Astrocyte (in vitro differentiated cells and primary cell): ENCODE results near the gene HDAC2. TPM values are rescaled to one million over a fixed set of nuclear protein-coding genes. Genes with fewer than 3 reads are reported as not detected.
"Not testable (repeated sequence)": the region's sequence is repeated elsewhere in the genome, so short reads cannot be mapped to it uniquely, and the experiment has no call there.

Source experiments
- DNase-seq: peaks from one replicate; pipeline ENCODE4 v3.0.0-alpha.2; 2010; ENCODE audit warnings: low read depth
- FAIRE-seq: peaks from 2 replicates; lab custom pipeline; 2011; peaks lifted over from hg19 to GRCh38; lab: Jason Lieb, UNC
- H2AFZ ChIP-seq: 2 replicates; pipeline ENCODE4 v1.6.0; 2012; ENCODE audit warnings: low read depth, low read length, inconsistent platforms
- H3K27ac ChIP-seq: 2 replicates; pipeline ENCODE4 v1.5.1; 2011; ENCODE audit warnings: low read depth, low read length, inconsistent platforms
- H3K27me3 ChIP-seq: 2 replicates; pipeline ENCODE4 v1.6.0; 2011; ENCODE audit warnings: low read length, inconsistent platforms; ENCODE audit not compliant: insufficient read depth
- H3K36me3 ChIP-seq: 2 replicates; pipeline ENCODE4 v1.5.1; 2011; ENCODE audit warnings: low read length, inconsistent platforms; ENCODE audit not compliant: insufficient read depth
- H3K4me1 ChIP-seq: 2 replicates; pipeline ENCODE4 v1.5.1; 2011; ENCODE audit warnings: low read length, inconsistent platforms; ENCODE audit not compliant: insufficient read depth
- H3K4me2 ChIP-seq: 2 replicates; pipeline ENCODE4 v1.6.0; 2012; ENCODE audit warnings: low read length, inconsistent platforms
- H3K4me3 ChIP-seq: 2 replicates; pipeline ENCODE4 v1.5.1; 2011; ENCODE audit warnings: low read depth, mild to moderate bottlenecking, low read length, inconsistent platforms; ENCODE audit not compliant: insufficient read depth
- H3K79me2 ChIP-seq: 2 replicates; pipeline ENCODE4 v1.6.0; 2012; ENCODE audit warnings: mild to moderate bottlenecking, low read length, inconsistent platforms; ENCODE audit not compliant: insufficient read depth
- H3K9ac ChIP-seq: 2 replicates; pipeline ENCODE4 v1.6.0; 2012; ENCODE audit warnings: mild to moderate bottlenecking, low read length, inconsistent platforms
- H3K9me3 ChIP-seq: 2 replicates; pipeline ENCODE4 v1.5.1; 2012; ENCODE audit warnings: low read depth, mild to moderate bottlenecking, low read length, inconsistent platforms; ENCODE audit not compliant: insufficient read depth
- H4K20me1 ChIP-seq: 2 replicates; pipeline ENCODE4 v1.6.0; 2012; ENCODE audit warnings: low read length, inconsistent platforms; ENCODE audit not compliant: insufficient read depth
- H3K27ac Mint-ChIP-seq: one replicate; pipeline ENCODE4 v1.8.0; 2021; ENCODE audit warnings: mild to moderate bottlenecking, mixed read lengths; ENCODE audit not compliant: unreplicated experiment
- H3K27me3 Mint-ChIP-seq: one replicate; pipeline ENCODE4 v1.8.0; 2021; ENCODE audit warnings: low read depth, mixed read lengths; ENCODE audit not compliant: unreplicated experiment
- H3K36me3 Mint-ChIP-seq: one replicate; pipeline ENCODE4 v1.8.0; 2021; ENCODE audit warnings: low read depth, mixed read lengths; ENCODE audit not compliant: unreplicated experiment
- H3K4me1 Mint-ChIP-seq: one replicate; pipeline ENCODE4 v1.8.0; 2021; ENCODE audit warnings: low read depth, mixed read lengths; ENCODE audit not compliant: unreplicated experiment
- H3K4me3 Mint-ChIP-seq: one replicate; pipeline ENCODE4 v1.8.0; 2021; ENCODE audit warnings: mild to moderate bottlenecking, moderate library complexity, mixed read lengths; ENCODE audit not compliant: unreplicated experiment
- H3K9me3 Mint-ChIP-seq: one replicate; pipeline ENCODE4 v1.8.0; 2021; ENCODE audit warnings: mild to moderate bottlenecking, mixed read lengths; ENCODE audit not compliant: unreplicated experiment
- CTCF ChIP-seq: IDR thresholded peaks from 2 replicates; pipeline ENCODE4 v1.5.1; 2011; ENCODE audit warnings: low read depth, mild to moderate bottlenecking, inconsistent platforms, low read length, moderate library complexity; ENCODE audit not compliant: insufficient read depth
- EZH2 ChIP-seq: IDR thresholded peaks from 2 replicates; pipeline ENCODE4 v1.6.1; 2012; ENCODE audit warnings: mild to moderate bottlenecking, low read length, inconsistent platforms; ENCODE audit not compliant: insufficient read depth
- total RNA-seq: library from RNA; stranded (reverse); gene quantifications from 2 replicates; pipeline ENCODE4 v1.2.1, GENCODE V29; 2021

HDAC2 gene
- total RNA-seq, 1 donor from 2014 or later = 179 TPM

- no peak overlapping the region for H3K4me3 ChIP-seq
- peaks cover 49% of the 10 kb centered on the region for H3K36me3 ChIP-seq
- H3K4me3 Mint-ChIP-seq = no peak overlapping the region
- no peaks in the 10 kb centered on the region for H3K27me3 Mint-ChIP-seq
- no peaks in the 10 kb centered on the region for H3K9me3 Mint-ChIP-seq
- no peak for TF ChIP-seq CTCF
- TF ChIP-seq EZH2 = no peak
- no peak overlapping the region for H3K4me2 ChIP-seq
- peaks cover 17% of the 10 kb centered on the region for H3K36me3 Mint-ChIP-seq
- H3K4me1 Mint-ChIP-seq = no peaks in the 10 kb centered on the region
- no peaks in the 10 kb centered on the region for H3K27me3 ChIP-seq
- DNase-seq (no peak), FAIRE-seq (no peak)
- no peaks in the 10 kb centered on the region for H3K79me2 ChIP-seq
- H3K9me3 ChIP-seq = no peaks in the 10 kb centered on the region
- H2AFZ ChIP-seq = no peak overlapping the region
- no peak overlapping the region for H3K27ac Mint-ChIP-seq
- no peak overlapping the region for H3K27ac ChIP-seq
- H3K9ac ChIP-seq = no peak overlapping the region
- H4K20me1 ChIP-seq = peaks cover 6% of the 10 kb centered on the region
- no peaks in the 10 kb centered on the region for H3K4me1 ChIP-seq
These were observed 31.1 kb downstream of the HDAC2 start for GRCh38 chr6:113939825-113940224.

GRCh38 chr6:113936093-113936934 is 34.6 kb downstream of the HDAC2 start:
- H3K4me3 ChIP-seq = no peak overlapping the region
- no peak overlapping the region for H3K9ac ChIP-seq
- H3K9me3 Mint-ChIP-seq = peaks cover 14% of the 10 kb centered on the region
- H3K4me1 Mint-ChIP-seq = no peaks in the 10 kb centered on the region
- H3K27me3 ChIP-seq = no peaks in the 10 kb centered on the region
- no peak overlapping the region for H3K27ac ChIP-seq
- H3K36me3 Mint-ChIP-seq = peaks cover 26% of the 10 kb centered on the region
- no peak overlapping the region for H3K4me3 Mint-ChIP-seq
- no peaks in the 10 kb centered on the region for H3K4me1 ChIP-seq
- no peaks in the 10 kb centered on the region for H3K79me2 ChIP-seq
- H2AFZ ChIP-seq = no peak overlapping the region
- H3K4me2 ChIP-seq = no peak overlapping the region
- TF ChIP-seq CTCF (peak; percentile 94), EZH2 (no peak)
- no peaks in the 10 kb centered on the region for H3K27me3 Mint-ChIP-seq
- peaks cover 2% of the 10 kb centered on the region for H3K9me3 ChIP-seq
- H4K20me1 ChIP-seq = no peaks in the 10 kb centered on the region
- FAIRE-seq (peak; percentile 43), DNase-seq (peak; percentile 39)
- peaks cover 26% of the 10 kb centered on the region for H3K36me3 ChIP-seq
- no peak overlapping the region for H3K27ac Mint-ChIP-seq

GRCh38 chr6:113934101-113934500 is 36.8 kb downstream of the HDAC2 start:
- no peaks in the 10 kb centered on the region for H3K4me1 ChIP-seq
- H3K9me3 Mint-ChIP-seq = peaks cover 34% of the 10 kb centered on the region
- no peak overlapping the region for H3K4me3 Mint-ChIP-seq
- no peak overlapping the region for H2AFZ ChIP-seq
- H3K4me1 Mint-ChIP-seq = no peaks in the 10 kb centered on the region
- H3K4me3 ChIP-seq = no peak overlapping the region
- no peaks in the 10 kb centered on the region for H3K79me2 ChIP-seq
- H4K20me1 ChIP-seq = no peaks in the 10 kb centered on the region
- no peaks in the 10 kb centered on the region for H3K27me3 Mint-ChIP-seq
- no peaks in the 10 kb centered on the region for H3K27me3 ChIP-seq
- no peak overlapping the region for H3K27ac Mint-ChIP-seq
- no peak overlapping the region for H3K9ac ChIP-seq
- TF ChIP-seq EZH2 (no peak), CTCF (no peak)
- no peak for DNase-seq
- H3K27ac ChIP-seq = no peak overlapping the region
- peaks cover 9% of the 10 kb centered on the region for H3K9me3 ChIP-seq
- no peak for FAIRE-seq
- H3K36me3 Mint-ChIP-seq = peaks cover 37% of the 10 kb centered on the region
- peaks cover 9% of the 10 kb centered on the region for H3K36me3 ChIP-seq
- H3K4me2 ChIP-seq = no peak overlapping the region

- H3K4me1 Mint-ChIP-seq, H3K27ac Mint-ChIP-seq, H3K27ac ChIP-seq, H3K9ac ChIP-seq, H3K36me3 ChIP-seq, H3K27me3 Mint-ChIP-seq, H3K4me2 ChIP-seq, H4K20me1 ChIP-seq, H3K4me3 Mint-ChIP-seq, DNase-seq, H3K79me2 ChIP-seq, H3K27me3 ChIP-seq, FAIRE-seq, H3K9me3 ChIP-seq, H2AFZ ChIP-seq, H3K4me3 ChIP-seq, H3K4me1 ChIP-seq: not testable (repeated sequence)
- peaks cover 34% of the 10 kb centered on the region for H3K36me3 Mint-ChIP-seq
- peaks cover 38% of the 10 kb centered on the region for H3K9me3 Mint-ChIP-seq
These were observed 39.0 kb downstream of the HDAC2 start for GRCh38 chr6:113931907-113932306.
